Ovary (tissue), 3 donors: ENCODE results near the gene FNIP2.

Source experiments
- POLR2A ChIP-seq: fragments of 450-650 bp; IDR thresholded peaks from one replicate; pipeline ENCODE4 v1.6.1; 2017; ENCODE audit warnings: antibody characterized with exemption, mild to moderate bottlenecking, moderate library complexity
- TF ChIP-seq, protein P1 (sequence below), 3 donors: fragments of 450-650 bp in 2 of 3; fragments of 200-600 bp in 1 of 3; IDR thresholded peaks; one replicate each; pipeline versions ENCODE4 v1.5.1 to v1.8.0; 2016 to 2022; ENCODE audit warnings: antibody characterized with exemption in 3 of 3, mild to moderate bottlenecking in 1 of 3
- donor health status: DM: no; HTN: no; CAD: no.

DNA sequence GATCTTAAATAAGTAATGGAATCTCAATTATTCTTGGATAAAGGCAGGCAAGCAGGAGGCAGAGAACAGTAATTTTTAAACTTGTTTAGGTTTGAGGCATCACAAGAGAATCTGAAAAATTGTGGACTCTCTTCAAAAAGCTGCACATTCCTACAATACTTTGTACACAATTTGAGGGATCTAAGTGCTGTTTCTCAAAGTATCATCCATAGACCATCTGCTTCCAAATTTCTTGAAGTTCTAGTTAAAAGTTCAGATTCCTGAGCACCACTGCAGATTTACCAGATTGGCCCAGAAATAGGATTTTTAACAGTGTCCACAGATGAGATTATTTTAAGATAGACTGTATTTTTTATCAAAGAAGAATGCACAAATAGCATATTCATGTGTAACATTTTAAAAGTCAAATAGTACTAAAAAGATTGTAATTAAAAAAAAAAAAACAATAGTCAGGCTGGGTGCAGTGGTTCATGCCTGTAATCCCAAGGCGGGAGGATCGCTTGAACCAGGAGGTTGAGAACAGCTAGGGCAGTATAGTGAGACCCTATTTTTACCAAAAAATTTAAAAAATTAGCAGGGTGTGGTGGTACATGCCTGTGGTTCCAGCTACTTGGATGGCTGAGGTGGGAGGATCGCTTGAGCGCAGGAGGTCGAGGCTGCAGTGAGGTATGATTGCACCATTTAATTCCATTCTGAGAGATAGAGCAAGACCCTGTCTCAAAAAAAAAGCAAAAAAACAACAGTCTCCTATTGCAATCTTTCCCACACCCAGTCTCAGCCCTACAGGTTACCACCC is 14.2 kb upstream of the FNIP2 start:
- TF ChIP-seq, protein P1, sequence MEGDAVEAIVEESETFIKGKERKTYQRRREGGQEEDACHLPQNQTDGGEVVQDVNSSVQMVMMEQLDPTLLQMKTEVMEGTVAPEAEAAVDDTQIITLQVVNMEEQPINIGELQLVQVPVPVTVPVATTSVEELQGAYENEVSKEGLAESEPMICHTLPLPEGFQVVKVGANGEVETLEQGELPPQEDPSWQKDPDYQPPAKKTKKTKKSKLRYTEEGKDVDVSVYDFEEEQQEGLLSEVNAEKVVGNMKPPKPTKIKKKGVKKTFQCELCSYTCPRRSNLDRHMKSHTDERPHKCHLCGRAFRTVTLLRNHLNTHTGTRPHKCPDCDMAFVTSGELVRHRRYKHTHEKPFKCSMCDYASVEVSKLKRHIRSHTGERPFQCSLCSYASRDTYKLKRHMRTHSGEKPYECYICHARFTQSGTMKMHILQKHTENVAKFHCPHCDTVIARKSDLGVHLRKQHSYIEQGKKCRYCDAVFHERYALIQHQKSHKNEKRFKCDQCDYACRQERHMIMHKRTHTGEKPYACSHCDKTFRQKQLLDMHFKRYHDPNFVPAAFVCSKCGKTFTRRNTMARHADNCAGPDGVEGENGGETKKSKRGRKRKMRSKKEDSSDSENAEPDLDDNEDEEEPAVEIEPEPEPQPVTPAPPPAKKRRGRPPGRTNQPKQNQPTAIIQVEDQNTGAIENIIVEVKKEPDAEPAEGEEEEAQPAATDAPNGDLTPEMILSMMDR (IDR thresholded peaks at IDR 0.05), result no peak
- TF ChIP-seq POLR2A, result no peak
